Neural crest cell (in vitro differentiated cells): Measurements from ENCODE around the gene SNAP47. TPM values are rescaled to one million over a fixed set of nuclear protein-coding genes. Genes with fewer than 3 reads are reported as not detected.

Source experiments
- DNase-seq: peaks from one replicate; pipeline ENCODE4 v3.0.0; 2021; ENCODE audit warnings: low read depth, mixed read lengths, low spot score
- H3K27ac Mint-ChIP-seq: one replicate; pipeline ENCODE4 v1.8.0; 2021; ENCODE audit warnings: mild to moderate bottlenecking, mixed read lengths; ENCODE audit not compliant: unreplicated experiment
- H3K27me3 Mint-ChIP-seq: 2 replicates; pipeline ENCODE4 v1.8.0; 2021; ENCODE audit warnings: low read depth, mild to moderate bottlenecking, mixed read lengths
- H3K36me3 Mint-ChIP-seq: 2 replicates; pipeline ENCODE4 v1.8.0; 2021; ENCODE audit warnings: low read depth, mild to moderate bottlenecking, mixed read lengths
- H3K4me1 Mint-ChIP-seq: 2 replicates; pipeline ENCODE4 v1.8.0; 2021; ENCODE audit warnings: mixed read lengths
- H3K4me3 Mint-ChIP-seq: one replicate; pipeline ENCODE4 v1.8.0; 2021; ENCODE audit warnings: mild to moderate bottlenecking, mixed read lengths
- H3K9me3 Mint-ChIP-seq: 2 replicates; pipeline ENCODE4 v1.8.0; 2021; ENCODE audit warnings: mixed read lengths
- CTCF ChIP-seq: fragments of 200-600 bp; sonication (generic); conservative IDR thresholded peaks from 2 replicates; pipeline ENCODE4 v1.5.0; 2021; ENCODE audit warnings: antibody characterized with exemption, mild to moderate bottlenecking
- total RNA-seq: library from RNA; stranded (reverse); gene quantifications from 2 replicates; pipeline ENCODE4 v1.2.1, GENCODE V29; 2021

The SNAP47 gene
- total RNA-seq, 1 donor from 2014 or later = 45.3 TPM

- Mint-ChIP-seq H3K9me3 (no peaks in the 10 kb centered on the region), H3K4me1 (no peaks in the 10 kb centered on the region), H3K36me3 (no peaks in the 10 kb centered on the region), H3K27ac (no peak overlapping the region), H3K27me3 (no peaks in the 10 kb centered on the region), H3K4me3 (no peak overlapping the region)
- DNase-seq = no peak
- no peak for TF ChIP-seq CTCF
Measured at GRCh38 chr1:227756172-227756959, 21.1 kb downstream of the SNAP47 start.

DNA sequence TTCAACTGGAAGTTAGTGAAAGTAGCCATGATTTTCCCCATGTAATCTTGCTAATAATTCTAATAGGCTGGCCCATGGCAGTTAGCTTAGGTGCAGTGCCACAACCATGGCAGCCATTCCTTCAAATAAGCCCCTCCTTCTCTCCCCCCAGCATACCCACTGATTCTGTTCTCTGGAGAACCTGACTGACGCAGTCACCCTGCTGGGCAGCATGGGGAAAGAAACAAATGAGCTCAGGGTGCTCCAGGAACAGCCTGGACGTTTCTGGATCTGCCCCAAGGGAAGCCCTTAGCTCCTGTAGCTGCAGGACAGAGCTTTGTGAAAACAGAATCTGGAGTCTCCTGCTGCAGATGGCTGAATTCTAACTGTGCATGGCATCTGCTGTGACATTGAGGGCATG lies 22.5 kb downstream of the SNAP47 start:
- no peak for DNase-seq
- no peak for TF ChIP-seq CTCF
- Mint-ChIP-seq H3K27ac (no peak overlapping the region), H3K9me3 (no peaks in the 10 kb centered on the region), H3K27me3 (no peaks in the 10 kb centered on the region), H3K4me1 (no peaks in the 10 kb centered on the region), H3K4me3 (no peak overlapping the region), H3K36me3 (no peaks in the 10 kb centered on the region)

DNA sequence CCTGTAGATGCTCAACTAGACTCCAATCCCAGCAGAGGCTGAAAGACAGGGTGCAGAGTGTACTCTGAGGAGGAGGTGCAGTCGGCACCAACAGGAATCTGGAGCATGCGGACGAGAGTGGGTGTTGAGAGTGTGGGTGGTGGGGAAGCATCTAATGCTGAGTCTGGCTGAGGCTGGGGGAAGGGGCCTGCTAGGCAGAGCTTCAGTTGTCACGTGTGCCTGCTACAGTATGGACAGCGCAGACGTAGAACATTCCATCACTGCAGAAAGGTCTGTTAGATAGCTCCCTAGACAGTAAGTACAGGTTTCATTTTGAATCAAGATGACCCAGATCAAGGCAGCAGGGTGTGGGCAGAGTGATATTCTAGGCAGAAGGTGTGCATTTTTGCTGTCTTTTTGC lies 23.1 kb downstream of the SNAP47 start:
- no peak overlapping the region for H3K4me3 Mint-ChIP-seq
- DNase-seq = no peak
- H3K9me3 Mint-ChIP-seq = no peaks in the 10 kb centered on the region
- H3K27ac Mint-ChIP-seq = no peak overlapping the region
- no peaks in the 10 kb centered on the region for H3K27me3 Mint-ChIP-seq
- no peaks in the 10 kb centered on the region for H3K36me3 Mint-ChIP-seq
- no peaks in the 10 kb centered on the region for H3K4me1 Mint-ChIP-seq
- TF ChIP-seq CTCF = no peak

DNA sequence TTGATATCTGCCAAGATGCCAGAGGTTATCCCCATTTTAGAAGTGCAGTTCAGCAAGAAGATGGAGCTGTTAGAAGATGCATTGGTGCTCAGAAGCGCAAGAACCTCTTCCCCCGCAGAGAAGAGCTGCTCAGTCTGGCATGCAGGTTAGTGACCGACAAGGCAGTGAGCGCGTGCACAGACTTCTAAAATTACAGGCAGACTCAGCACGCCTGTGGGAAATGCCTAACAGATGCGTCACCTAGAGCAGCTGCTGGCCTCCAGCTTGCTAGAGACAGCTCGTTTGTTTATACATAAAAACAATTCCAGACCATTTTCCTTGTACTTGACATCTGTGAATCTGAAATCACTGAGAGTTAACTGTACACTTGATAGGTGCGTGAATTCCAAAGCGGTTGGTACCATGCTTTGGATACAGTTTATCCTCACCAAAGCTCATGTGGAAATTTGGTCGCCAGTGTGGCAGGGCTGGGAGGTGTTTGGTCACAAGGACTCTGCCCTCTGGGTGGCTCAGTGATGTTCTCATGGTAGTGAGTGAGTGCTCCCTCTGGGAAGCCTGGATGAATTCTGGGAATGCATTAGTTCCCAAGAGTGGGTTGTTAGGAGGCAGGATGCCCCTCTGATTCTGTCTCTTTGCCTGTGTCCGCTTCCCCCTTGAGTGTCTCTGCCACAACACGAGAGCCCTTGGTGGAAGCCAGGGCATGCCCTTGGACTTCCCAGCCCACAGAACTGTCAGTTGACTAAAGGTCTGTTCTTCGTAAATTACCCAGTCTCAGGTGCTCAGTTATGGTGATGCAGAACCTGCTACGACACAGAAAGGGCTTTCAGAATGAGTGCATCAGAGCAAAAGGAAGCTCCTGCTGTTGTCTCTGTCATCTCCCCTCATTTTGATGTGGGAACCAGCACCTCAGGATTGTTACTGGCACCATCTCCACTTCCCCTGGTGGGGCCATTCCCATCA lies 24.4 kb downstream of the SNAP47 start:
- TF ChIP-seq CTCF = no peak
- no peaks in the 10 kb centered on the region for H3K27me3 Mint-ChIP-seq
- H3K4me1 Mint-ChIP-seq = no peaks in the 10 kb centered on the region
- H3K9me3 Mint-ChIP-seq = no peaks in the 10 kb centered on the region
- no peaks in the 10 kb centered on the region for H3K36me3 Mint-ChIP-seq
- no peak overlapping the region for H3K4me3 Mint-ChIP-seq
- no peak overlapping the region for H3K27ac Mint-ChIP-seq
- DNase-seq = no peak

DNA sequence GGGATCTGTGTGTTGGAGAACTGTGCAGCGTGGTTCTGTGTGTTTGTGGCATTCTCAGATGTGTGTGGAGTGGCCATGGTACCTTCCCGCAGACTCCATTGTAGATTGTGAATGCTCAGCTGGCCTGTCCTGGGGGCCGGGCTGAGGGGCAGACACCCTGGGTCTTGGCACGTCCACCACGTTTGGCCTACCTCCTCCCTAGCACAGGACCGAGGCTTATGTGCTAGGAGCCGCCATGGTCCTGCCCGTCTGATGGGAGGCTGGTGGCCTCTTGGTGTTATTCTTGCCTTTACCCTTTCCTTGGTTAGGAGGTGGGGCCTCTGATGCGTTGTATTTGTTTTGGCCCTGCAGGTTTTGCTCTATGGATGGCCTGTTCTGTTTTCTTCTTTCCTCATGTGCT lies 25.1 kb downstream of the SNAP47 start:
- no peak for DNase-seq
- no peak for TF ChIP-seq CTCF
- no peaks in the 10 kb centered on the region for H3K9me3 Mint-ChIP-seq
- no peak overlapping the region for H3K4me3 Mint-ChIP-seq
- H3K4me1 Mint-ChIP-seq = no peaks in the 10 kb centered on the region
- H3K27me3 Mint-ChIP-seq = no peaks in the 10 kb centered on the region
- no peak overlapping the region for H3K27ac Mint-ChIP-seq
- no peaks in the 10 kb centered on the region for H3K36me3 Mint-ChIP-seq
